GM12801 (cell line): Measurements from ENCODE around the gene AK4.

ENCODE experiments used
- CTCF ChIP-seq: IDR thresholded peaks from one replicate; pipeline ENCODE4 v1.5.1; 2011; ENCODE audit warnings: control low read depth; ENCODE audit not compliant: insufficient read length; ENCODE audit errors: extremely low read depth

AK4 gene

GRCh38 chr1:65267683-65268082 is 119.7 kb downstream of the AK4 start:
- TF ChIP-seq CTCF, result no peak

- TF ChIP-seq CTCF, result no peak
Measured at GRCh38 chr1:65269612-65270011, 121.6 kb downstream of the AK4 start.

- TF ChIP-seq CTCF, result no peak
Measured at GRCh38 chr1:65276197-65276939, 128.4 kb downstream of the AK4 start.

- no peak for TF ChIP-seq CTCF
Measured at GRCh38 chr1:65277605-65278347, 129.8 kb downstream of the AK4 start.

- no peak for TF ChIP-seq CTCF
Measured at GRCh38 chr1:65278376-65279069, 130.5 kb downstream of the AK4 start.

GRCh38 chr1:65279070-65279779 is 131.2 kb downstream of the AK4 start:
- no peak for TF ChIP-seq CTCF
